ENCODE results near the gene STMP1. TPM values are rescaled to one million over a fixed set of nuclear protein-coding genes. Genes with fewer than 3 reads are reported as not detected.

The STMP1 gene
- total RNA-seq, 1 experiment from 2014 or later, result 77.0 TPM

GRCh38 chr7:135684699-135685098 is 22.4 kb downstream of the STMP1 start:
- Histone ChIP-seq H3K4me2 (no peak overlapping the region), H3K27ac (no peak overlapping the region), H3K9me3 (ENCODE audit: insufficient read depth, low read depth) (no peaks in the 10 kb centered on the region), H3F3A (ENCODE audit: insufficient read depth, low read depth) (peaks cover 8% of the 10 kb centered on the region; the same call in 1 of the 2 replicates), H3K4me3 (no peak overlapping the region), H2AFZ (no peak overlapping the region), H4K20me1 (ENCODE audit: insufficient read depth) (no peaks in the 10 kb centered on the region; the same call in 1 of the 2 replicates), H3K79me2 (ENCODE audit: low read depth) (no peaks in the 10 kb centered on the region), H3K27me3 (ENCODE audit: insufficient read depth, low read depth) (no peaks in the 10 kb centered on the region), H3K36me3 (ENCODE audit: low read depth) (no peaks in the 10 kb centered on the region), H3K9me2 (ENCODE audit: insufficient read depth) (no peaks in the 10 kb centered on the region), H3K4me1 (replicated peaks; ENCODE audit: insufficient read depth) (peaks cover 5% of the 10 kb centered on the region; the same call in 1 of the 2 replicates)
- DNase-seq, result no peak
- ChIA-PET POLR2A (ENCODE audit: unreplicated experiment) (no interaction called here), CTCF (no interaction called here)
- intact Hi-C loops (cut with micrococcal nuclease; ENCODE audit: unreplicated experiment), result no loop called here
- no TSS peak for BruUV-seq (replicated peaks)
- TF ChIP-seq CTCF (conservative IDR thresholded peaks at IDR 0.05) (no peak), EZH2 (IDR thresholded peaks at IDR 0.05; ENCODE audit: low read depth) (no peak)

GRCh38 chr7:135685306-135686084 is 23.2 kb downstream of the STMP1 start:
- intact Hi-C loops (cut with micrococcal nuclease; ENCODE audit: unreplicated experiment), result no loop called here
- Histone ChIP-seq H3K9me2 (ENCODE audit: insufficient read depth) (no peaks in the 10 kb centered on the region), H3K4me2 (no peak overlapping the region), H3K36me3 (ENCODE audit: low read depth) (no peaks in the 10 kb centered on the region), H3K27me3 (ENCODE audit: insufficient read depth, low read depth) (no peaks in the 10 kb centered on the region), H4K20me1 (ENCODE audit: insufficient read depth) (no peaks in the 10 kb centered on the region; the same call in 1 of the 2 replicates), H3K4me1 (replicated peaks; ENCODE audit: insufficient read depth) (peaks cover 5% of the 10 kb centered on the region; the same call in 1 of the 2 replicates), H3K4me3 (no peak overlapping the region), H2AFZ (no peak overlapping the region), H3K79me2 (ENCODE audit: low read depth) (no peaks in the 10 kb centered on the region), H3K27ac (no peak overlapping the region), H3K9me3 (ENCODE audit: insufficient read depth, low read depth) (no peaks in the 10 kb centered on the region), H3F3A (ENCODE audit: insufficient read depth, low read depth) (peaks cover 8% of the 10 kb centered on the region; the same call in 1 of the 2 replicates)
- no peak for DNase-seq
- BruUV-seq (replicated peaks), result no TSS peak
- TF ChIP-seq CTCF (conservative IDR thresholded peaks at IDR 0.05) (no peak), EZH2 (IDR thresholded peaks at IDR 0.05; ENCODE audit: low read depth) (no peak)
- CTCF ChIA-PET, result no interaction called here
- POLR2A ChIA-PET (ENCODE audit: unreplicated experiment), result no interaction called here

- ChIA-PET POLR2A (ENCODE audit: unreplicated experiment) (no interaction called here), CTCF (interaction anchor here (0.6 kb wide), 1 partner anchor 34 kb away, joined by 5 read pairs; no protein-coding TSS in a partner anchor)
- H3K4me3 ChIP-seq, result no peak overlapping the region
- no peak for DNase-seq
- H4K20me1 ChIP-seq (ENCODE audit: insufficient read depth), result no peaks in the 10 kb centered on the region; the same call in 1 of the 2 replicates
- intact Hi-C loops (cut with micrococcal nuclease; ENCODE audit: unreplicated experiment), result no loop called here
- no peak overlapping the region for H2AFZ ChIP-seq
- H3K9me3 ChIP-seq (ENCODE audit: insufficient read depth, low read depth), result no peaks in the 10 kb centered on the region
- no peaks in the 10 kb centered on the region for H3K9me2 ChIP-seq (ENCODE audit: insufficient read depth)
- H3K36me3 ChIP-seq (ENCODE audit: low read depth), result no peaks in the 10 kb centered on the region
- peaks cover 5% of the 10 kb centered on the region; the same call in 1 of the 2 replicates for H3K4me1 ChIP-seq (replicated peaks; ENCODE audit: insufficient read depth)
- H3K27me3 ChIP-seq (ENCODE audit: insufficient read depth, low read depth), result no peaks in the 10 kb centered on the region
- no TSS peak for BruUV-seq (replicated peaks)
- H3K27ac ChIP-seq, result no peak overlapping the region
- no peak overlapping the region for H3K4me2 ChIP-seq
- TF ChIP-seq CTCF (conservative IDR thresholded peaks at IDR 0.05), result no peak
- TF ChIP-seq EZH2 (IDR thresholded peaks at IDR 0.05; ENCODE audit: low read depth), result no peak
- H3K79me2 ChIP-seq (ENCODE audit: low read depth), result no peaks in the 10 kb centered on the region
- peaks cover 4% of the 10 kb centered on the region; the same call in 1 of the 2 replicates for H3F3A ChIP-seq (ENCODE audit: insufficient read depth, low read depth)
These were observed 25.2 kb downstream of the STMP1 start for GRCh38 chr7:135687466-135687865.

Data from PC-9 (cell line).